ENCODE measurements around the gene RASA3. TPM values are rescaled to one million over a fixed set of nuclear protein-coding genes. Genes with fewer than 3 reads are reported as not detected.
"Not testable (repeated sequence)": the region's sequence is repeated elsewhere in the genome, so short reads cannot be mapped to it uniquely, and the experiment has no call there.

Gene RASA3
- polyA plus RNA-seq, 1 donor from 2014 or later = 52.8 TPM

GRCh38 chr13:114151031-114151430, 18.6 kb upstream of the RASA3 start:
- H3K27me3 Mint-ChIP-seq = peaks cover 11% of the 10 kb centered on the region
- H3K9me3 Mint-ChIP-seq = no peaks in the 10 kb centered on the region
- no peak overlapping the region for H3K27ac Mint-ChIP-seq
- H3K36me3 Mint-ChIP-seq = peaks cover 2% of the 10 kb centered on the region
- H3K4me3 Mint-ChIP-seq = peak overlapping the region in 1 of 4 donors; percentile 45
- H3K4me1 Mint-ChIP-seq = peaks cover 32 to 38% (median 32%) of the 10 kb centered on the region in 3 donors

- Mint-ChIP-seq H3K9me3 (no peaks in the 10 kb centered on the region), H3K27me3 (peaks cover 14% of the 10 kb centered on the region), H3K36me3 (peaks cover 2% of the 10 kb centered on the region), H3K4me3 (peak overlapping the region in 1 of 4 donors; percentile 82), H3K4me1 (peaks cover 33 to 48% (median 42%) of the 10 kb centered on the region in 3 donors), H3K27ac (peak overlapping the region in 1 of 3 donors; percentile 92)
These were observed 17.6 kb upstream of the RASA3 start for GRCh38 chr13:114149774-114150740.

DNA sequence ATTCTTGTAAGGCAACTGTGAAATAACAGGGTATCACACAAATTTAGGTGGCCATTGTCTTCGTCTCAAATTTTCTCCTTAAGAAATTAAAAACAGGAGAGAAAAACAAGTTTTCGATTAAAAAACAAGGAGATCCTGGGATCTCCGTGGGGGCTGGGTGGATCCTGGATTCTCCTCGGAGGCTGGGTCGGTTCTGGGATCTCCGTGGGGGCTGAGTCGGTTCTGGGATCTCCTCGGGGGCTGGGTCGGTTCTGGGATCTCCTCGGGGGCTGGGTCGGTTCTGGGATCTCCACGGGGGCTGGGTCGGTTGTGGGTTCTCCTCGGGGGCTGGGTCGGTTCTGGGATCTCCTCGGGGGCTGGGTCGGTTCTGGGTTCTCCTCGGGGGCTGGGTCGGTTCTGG, 16.5 kb upstream of the RASA3 start:
- not testable (repeated sequence) for H3K9me3 Mint-ChIP-seq, H3K27me3 Mint-ChIP-seq, H3K36me3 Mint-ChIP-seq
- peaks cover 25 to 47% (median 43%) of the 10 kb centered on the region in 3 donors for H3K4me1 Mint-ChIP-seq
- H3K27ac Mint-ChIP-seq = peak overlapping the region; percentile 71 to 99 (median 92)
- peak overlapping the region in 3 of 4 donors; percentile 25 to 82 (median 67) for H3K4me3 Mint-ChIP-seq

DNA sequence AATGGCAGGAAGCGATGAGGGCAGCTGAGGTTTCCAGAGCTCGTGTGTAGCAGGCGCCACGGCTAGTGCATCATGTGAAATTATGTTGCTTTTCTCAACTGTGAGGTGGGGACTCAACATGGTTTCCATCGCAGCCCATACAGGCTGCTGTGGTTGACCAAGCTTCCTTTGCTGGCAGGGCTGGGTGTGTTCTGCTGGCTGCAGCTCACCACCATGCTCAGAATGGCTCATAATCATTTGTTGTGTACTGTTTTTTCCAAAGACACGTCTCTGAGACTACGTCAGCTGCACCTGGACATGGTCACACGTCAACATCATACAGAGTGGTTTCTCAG, 16.1 kb upstream of the RASA3 start:
- peak overlapping the region; percentile 71 to 99 (median 92) for H3K27ac Mint-ChIP-seq
- peaks cover 22 to 45% (median 41%) of the 10 kb centered on the region in 3 donors for H3K4me1 Mint-ChIP-seq

DNA sequence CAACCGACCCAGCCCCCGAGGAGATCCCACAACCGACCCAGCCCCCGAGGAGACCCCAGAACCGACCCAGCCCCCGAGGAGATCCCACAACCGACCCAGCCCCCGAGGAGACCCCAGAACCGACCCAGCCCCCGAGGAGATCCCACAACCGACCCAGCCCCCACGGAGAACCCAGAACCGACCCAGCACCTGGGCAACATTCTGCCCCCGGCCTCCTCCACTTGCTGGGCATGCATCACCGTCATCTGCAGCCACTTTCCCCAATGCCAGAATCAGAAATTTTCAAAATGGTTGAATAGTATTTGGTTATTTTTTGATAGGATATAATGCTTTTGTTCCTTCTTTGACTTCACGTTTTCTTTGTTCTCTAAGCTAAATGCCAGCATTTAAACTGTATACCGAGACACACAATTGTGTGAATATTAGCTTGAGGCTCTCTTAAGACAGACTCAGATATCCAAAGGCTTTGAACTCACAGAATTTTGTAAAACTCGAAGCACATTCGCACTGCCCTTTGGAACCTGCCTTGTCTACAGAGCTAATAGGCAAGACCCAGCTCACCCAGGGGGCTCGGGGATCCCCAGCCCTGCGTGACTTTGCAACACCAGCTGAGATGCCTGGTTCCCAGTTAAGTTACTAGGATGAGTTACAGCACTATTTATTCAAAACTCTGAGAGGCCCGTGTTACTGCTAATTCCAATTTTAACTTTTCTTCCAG, 15.5 kb upstream of the RASA3 start:
- H3K27me3 Mint-ChIP-seq = peaks cover 9% of the 10 kb centered on the region

More for the DNA sequence above, 16.1 kb upstream of the RASA3 start:
- H3K36me3 Mint-ChIP-seq = peaks cover 2% of the 10 kb centered on the region
- peaks cover 9% of the 10 kb centered on the region for H3K27me3 Mint-ChIP-seq
- H3K9me3 Mint-ChIP-seq = no peaks in the 10 kb centered on the region
- H3K4me3 Mint-ChIP-seq = peak overlapping the region; percentile 25 to 82 (median 64)

GRCh38 chr13:114146629-114147028, 14.2 kb upstream of the RASA3 start:
- Mint-ChIP-seq H3K36me3 (peaks cover 2% of the 10 kb centered on the region), H3K27ac (peak overlapping the region; percentile 73 to 93 (median 90)), H3K27me3 (peaks cover 9% of the 10 kb centered on the region), H3K4me1 (peaks cover 22 to 45% (median 41%) of the 10 kb centered on the region in 3 donors), H3K4me3 (peak overlapping the region; percentile 15 to 93 (median 49)), H3K9me3 (no peaks in the 10 kb centered on the region)

More for the DNA sequence above, 15.5 kb upstream of the RASA3 start:
- H3K27ac Mint-ChIP-seq = peak overlapping the region; percentile 71 to 99 (median 92)
- H3K4me3 Mint-ChIP-seq = peak overlapping the region; percentile 25 to 82 (median 64)
- peaks cover 2% of the 10 kb centered on the region for H3K36me3 Mint-ChIP-seq
- H3K4me1 Mint-ChIP-seq = peaks cover 22 to 45% (median 41%) of the 10 kb centered on the region in 3 donors
- no peaks in the 10 kb centered on the region for H3K9me3 Mint-ChIP-seq

DNA sequence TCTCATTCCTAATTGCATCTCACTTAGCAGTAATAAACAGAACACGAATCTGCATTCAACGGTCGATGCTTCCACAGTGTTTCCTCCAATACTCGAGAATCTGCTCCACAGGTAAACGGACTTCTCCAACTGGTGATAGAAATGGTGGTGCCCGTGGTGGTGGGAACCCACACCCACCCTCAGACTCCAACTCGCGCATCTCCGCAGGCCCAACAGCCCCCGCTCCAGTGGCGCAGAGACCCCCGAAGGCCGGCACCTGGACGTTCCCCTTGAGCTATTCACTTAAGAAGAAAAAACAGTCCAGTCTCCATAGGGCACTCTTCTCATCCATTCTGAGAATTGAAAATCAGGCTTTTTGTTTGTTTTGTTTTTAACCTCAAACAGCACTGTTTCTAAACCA, 13.8 kb upstream of the RASA3 start:
- H3K27ac Mint-ChIP-seq = peak overlapping the region in 2 of 3 donors; percentile 4 to 93
- peaks cover 9% of the 10 kb centered on the region for H3K27me3 Mint-ChIP-seq
- H3K9me3 Mint-ChIP-seq = no peaks in the 10 kb centered on the region
- peaks cover 22 to 45% (median 40%) of the 10 kb centered on the region in 3 donors for H3K4me1 Mint-ChIP-seq
- H3K4me3 Mint-ChIP-seq = peak overlapping the region in 3 of 4 donors; percentile 36 to 93 (median 54)
- H3K36me3 Mint-ChIP-seq = peaks cover 2% of the 10 kb centered on the region

GRCh38 chr13:114145722-114146121, 13.3 kb upstream of the RASA3 start:
- peaks cover 9% of the 10 kb centered on the region for H3K27me3 Mint-ChIP-seq
- no peak overlapping the region for H3K4me3 Mint-ChIP-seq
- peaks cover 22 to 45% (median 40%) of the 10 kb centered on the region in 3 donors for H3K4me1 Mint-ChIP-seq
- peaks cover 2% of the 10 kb centered on the region for H3K36me3 Mint-ChIP-seq
- H3K27ac Mint-ChIP-seq = peak overlapping the region in 2 of 3 donors; percentile 4 to 21
- H3K9me3 Mint-ChIP-seq = no peaks in the 10 kb centered on the region

GRCh38 chr13:114145256-114145655, 12.8 kb upstream of the RASA3 start:
- no peaks in the 10 kb centered on the region for H3K9me3 Mint-ChIP-seq
- peak overlapping the region in 2 of 3 donors; percentile 21 to 86 for H3K27ac Mint-ChIP-seq
- H3K27me3 Mint-ChIP-seq = peaks cover 9% of the 10 kb centered on the region
- no peak overlapping the region for H3K4me3 Mint-ChIP-seq
- peaks cover 2% of the 10 kb centered on the region for H3K36me3 Mint-ChIP-seq
- H3K4me1 Mint-ChIP-seq = peaks cover 22 to 43% (median 40%) of the 10 kb centered on the region in 3 donors

DNA sequence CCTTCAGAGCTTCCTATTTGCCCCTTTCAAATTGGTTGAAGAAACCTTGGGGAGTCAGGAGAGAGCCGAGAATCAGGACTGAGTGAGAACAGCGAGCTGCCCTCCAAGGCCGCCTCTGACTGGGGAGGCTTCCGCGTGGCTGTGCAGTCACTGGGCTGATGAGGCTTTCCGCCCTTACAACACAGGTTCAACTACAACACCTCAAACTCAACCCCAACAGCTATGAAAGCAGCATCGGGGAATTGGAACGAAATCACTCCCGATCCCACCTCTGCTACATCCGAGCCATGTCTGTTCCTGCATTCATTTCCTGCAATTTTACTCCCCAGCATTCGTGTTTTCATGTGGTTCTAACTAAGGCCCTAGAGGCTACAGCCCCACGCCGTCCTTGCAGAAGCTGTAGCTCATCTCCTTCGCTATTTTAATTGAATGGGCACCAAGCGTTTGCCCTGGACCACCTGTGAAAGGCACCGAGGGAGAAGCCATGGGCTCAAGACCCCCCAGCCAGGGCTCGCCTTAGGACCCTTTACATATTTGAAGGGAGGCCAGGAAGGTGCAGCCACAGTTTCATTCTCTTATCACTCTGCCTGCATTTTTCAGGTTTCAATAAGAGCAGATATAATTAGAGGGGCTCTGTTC, 12.3 kb upstream of the RASA3 start:
- no peaks in the 10 kb centered on the region for H3K9me3 Mint-ChIP-seq
- peaks cover 9% of the 10 kb centered on the region for H3K27me3 Mint-ChIP-seq
- H3K4me1 Mint-ChIP-seq = peaks cover 22 to 43% (median 40%) of the 10 kb centered on the region in 3 donors
- H3K4me3 Mint-ChIP-seq = peak overlapping the region in 1 of 4 donors; percentile 77
- peaks cover 2% of the 10 kb centered on the region for H3K36me3 Mint-ChIP-seq
- peak overlapping the region in 2 of 3 donors; percentile 8 to 86 for H3K27ac Mint-ChIP-seq

DNA sequence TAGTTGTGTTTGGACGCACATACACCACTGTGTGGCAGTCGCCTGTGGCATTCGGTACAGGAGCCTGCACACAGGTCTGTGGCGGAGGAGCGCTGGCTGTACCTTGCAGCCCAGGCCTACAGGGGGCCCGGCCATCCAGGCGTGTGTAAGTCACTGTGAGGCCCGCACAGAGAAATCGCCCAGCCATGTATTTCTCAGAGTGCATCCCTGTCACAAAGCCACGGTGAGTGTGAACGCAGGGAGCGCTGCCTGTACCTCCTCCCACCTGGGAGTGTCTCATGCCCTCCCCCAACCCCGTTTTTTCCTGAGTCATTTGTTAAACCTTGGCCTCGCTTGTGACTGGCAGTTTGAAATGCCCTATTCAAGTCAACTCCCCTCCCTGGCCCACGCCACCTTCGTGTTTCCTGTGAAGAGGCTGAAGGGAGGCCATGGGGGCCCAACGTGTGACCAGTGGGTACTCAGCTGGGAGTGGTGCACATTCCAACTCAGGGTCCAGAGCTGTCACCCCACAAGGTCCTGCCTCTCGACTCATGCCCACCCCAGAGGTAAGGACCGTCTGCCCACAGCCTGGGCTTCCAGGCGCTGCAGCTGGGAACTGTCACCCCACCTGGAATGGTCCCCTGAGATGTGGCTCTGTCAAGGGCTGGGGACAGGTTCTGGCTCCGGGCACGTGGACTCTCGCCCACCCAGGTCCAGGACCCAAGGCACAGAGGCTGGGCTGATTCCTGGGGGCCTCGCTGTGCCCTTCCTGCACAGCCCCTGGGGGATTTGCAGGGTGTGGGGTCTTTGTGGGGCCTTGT, 11.6 kb upstream of the RASA3 start:
- Mint-ChIP-seq H3K36me3 (peaks cover 2% of the 10 kb centered on the region), H3K9me3 (no peaks in the 10 kb centered on the region), H3K4me1 (peaks cover 22 to 39% (median 38%) of the 10 kb centered on the region in 3 donors), H3K27me3 (peaks cover 9% of the 10 kb centered on the region), H3K27ac (peak overlapping the region in 1 of 3 donors; percentile 89), H3K4me3 (no peak overlapping the region)

DNA sequence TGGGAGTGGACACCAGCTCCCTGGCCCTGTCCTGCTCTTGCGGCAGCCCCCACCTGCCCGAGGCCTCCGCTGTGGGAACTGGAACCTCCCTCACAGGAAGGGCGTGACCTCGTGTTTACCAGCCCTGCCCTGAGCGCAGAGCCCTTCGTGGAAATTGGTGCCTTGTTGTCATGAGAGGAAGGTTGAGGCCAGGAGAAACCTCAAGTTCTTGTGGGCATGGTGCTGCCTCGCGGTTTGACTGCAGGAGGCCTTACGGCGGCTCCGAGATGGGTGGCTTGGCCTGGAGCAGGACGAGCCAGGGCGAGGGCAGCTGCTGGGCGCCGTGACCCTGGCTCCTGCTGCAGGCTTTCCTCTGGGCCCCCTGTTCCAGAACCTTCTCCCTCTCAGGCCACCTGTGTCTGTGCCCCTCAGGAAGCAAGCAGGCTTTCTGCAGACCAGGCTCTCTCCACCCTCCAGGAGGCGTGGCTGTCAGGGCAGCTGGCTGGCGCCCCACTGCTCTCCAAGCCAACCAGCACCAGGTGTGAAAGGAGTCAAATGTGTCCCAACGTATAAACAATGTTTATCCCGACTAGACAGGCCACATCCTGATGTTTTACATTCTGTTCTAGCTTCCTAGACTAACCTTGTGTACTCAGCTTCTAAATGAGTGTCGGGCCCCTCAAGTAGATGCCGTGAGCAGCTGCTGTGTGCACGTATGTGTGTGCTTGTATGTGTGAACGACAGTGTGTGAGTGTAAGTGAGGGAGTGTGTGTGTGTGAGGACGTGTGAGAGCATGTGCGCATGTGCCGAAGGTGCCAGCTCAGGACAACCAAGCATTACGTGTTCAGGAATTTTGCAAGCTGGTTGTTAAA, 10.4 kb upstream of the RASA3 start:
- Mint-ChIP-seq H3K4me3 (no peak overlapping the region), H3K36me3 (peaks cover 2% of the 10 kb centered on the region), H3K4me1 (peaks cover 12 to 28% (median 27%) of the 10 kb centered on the region in 3 donors), H3K27me3 (peaks cover 7% of the 10 kb centered on the region), H3K9me3 (no peaks in the 10 kb centered on the region), H3K27ac (no peak overlapping the region)

GRCh38 chr13:114142137-114142550, 9.7 kb upstream of the RASA3 start:
- Mint-ChIP-seq H3K4me3 (no peak overlapping the region), H3K27ac (no peak overlapping the region), H3K27me3 (peaks cover 6% of the 10 kb centered on the region), H3K36me3 (peaks cover 2% of the 10 kb centered on the region), H3K4me1 (peaks cover 11 to 27% (median 25%) of the 10 kb centered on the region in 3 donors), H3K9me3 (no peaks in the 10 kb centered on the region)
